IMR-90 (cell line): Measurements from ENCODE around the gene CA12. TPM values are rescaled to one million over a fixed set of nuclear protein-coding genes. Genes with fewer than 3 reads are reported as not detected.

Experiments used
- ATAC-seq: fragments of 200-7000 bp; cut with Tn5 transposase; 2 replicates; pipeline ENCODE4 v1.9.1; 2020; ENCODE audit warnings: low read depth, mild to moderate bottlenecking, moderate library complexity
- BruUV-seq: library from RNA; stranded (reverse); fragments of 400-500 nt; replicated peaks from 2 replicates; lab custom pipeline; 2021; lab: Mats Ljungman, UMichigan
- CTCF ChIA-PET: fragments of 300-600 bp; formaldehyde crosslinking; extraction: SDS; loops from one replicate; lab custom pipeline; 2021; ENCODE audit warnings: antibody characterized with exemption; lab: Yijun Ruan, JAX
- POLR2A ChIA-PET: fragments of 300-600 bp; sonication (Branson Sonifier 250); formaldehyde crosslinking; loops from one replicate; lab custom pipeline; 2022; ENCODE audit warnings: antibody characterized with exemption; ENCODE audit not compliant: unreplicated experiment; lab: Charles Lee
- DNase-seq: peaks from one replicate; pipeline ENCODE4 v3.0.0; 2013
- H2AFZ ChIP-seq: replicated peaks from 2 replicates; pipeline ENCODE3; 2013; ENCODE audit warnings: low read length, mild to moderate bottlenecking; ENCODE audit not compliant: poor library complexity
- H2AK5ac ChIP-seq: 2 replicates; pipeline ENCODE4 v1.6.1; 2013; ENCODE audit warnings: low read depth, low read length, inconsistent platforms
- H2AK9ac ChIP-seq: replicated peaks from 2 replicates; pipeline ENCODE3; 2013; ENCODE audit warnings: mild to moderate bottlenecking, low read depth, low read length, moderate library complexity; ENCODE audit not compliant: poor library complexity
- H2BK120ac ChIP-seq: 2 replicates; pipeline ENCODE4 v1.6.1; 2013; ENCODE audit warnings: low read depth, low read length, inconsistent platforms
- H2BK15ac ChIP-seq: 3 replicates; pipeline ENCODE4 v1.6.1; 2013; ENCODE audit warnings: low read depth, low read length, inconsistent platforms
- H2BK20ac ChIP-seq: 2 replicates; pipeline ENCODE4 v1.6.1; 2013; ENCODE audit warnings: low read depth, mild to moderate bottlenecking, inconsistent platforms, low read length, moderate library complexity
- H2BK5ac ChIP-seq: 2 replicates; pipeline ENCODE4 v1.6.1; 2013; ENCODE audit warnings: mild to moderate bottlenecking, low read depth, low read length, inconsistent platforms; ENCODE audit not compliant: poor library complexity, severe bottlenecking
- H3K14ac ChIP-seq: replicated peaks from 2 replicates; pipeline ENCODE4 v1.6.1; 2013; ENCODE audit warnings: low read depth, low read length, inconsistent platforms
- H3K18ac ChIP-seq: 2 replicates; pipeline ENCODE4 v1.6.1; 2013; ENCODE audit warnings: low read depth, low read length, control low read depth
- H3K23ac ChIP-seq: 2 replicates; pipeline ENCODE4 v1.6.1; 2013; ENCODE audit warnings: low read depth, low read length, inconsistent platforms
- H3K27ac ChIP-seq: 2 replicates; pipeline ENCODE4 v1.5.1; 2013; ENCODE audit warnings: mild to moderate bottlenecking, control low read depth, low read length; ENCODE audit not compliant: insufficient read depth
- H3K27me3 ChIP-seq: 2 replicates; pipeline ENCODE4 v1.6.1; 2013; ENCODE audit warnings: low read length; ENCODE audit not compliant: control insufficient read depth, insufficient read depth
- H3K36me3 ChIP-seq: 2 replicates; pipeline ENCODE4 v1.6.1; 2013; ENCODE audit warnings: low read length, mixed read lengths; ENCODE audit not compliant: control insufficient read depth, insufficient read depth
- H3K4ac ChIP-seq: 2 replicates; pipeline ENCODE4 v1.6.1; 2013; ENCODE audit warnings: low read depth, low read length, inconsistent platforms
- H3K4me1 ChIP-seq: 2 replicates; pipeline ENCODE4 v1.6.1; 2013; ENCODE audit warnings: low read length, mixed read lengths; ENCODE audit not compliant: control insufficient read depth, insufficient read depth
- H3K4me2 ChIP-seq: 2 replicates; pipeline ENCODE4 v1.6.1; 2013; ENCODE audit warnings: low read depth, mild to moderate bottlenecking, control low read depth, low read length, moderate library complexity
- H3K4me3 ChIP-seq: 2 replicates; pipeline ENCODE4 v1.5.1; 2013; ENCODE audit warnings: low read depth, mild to moderate bottlenecking, control low read depth, low read length, moderate library complexity; ENCODE audit not compliant: insufficient read depth
- H3K56ac ChIP-seq: 2 replicates; pipeline ENCODE4 v1.6.1; 2013; ENCODE audit warnings: low read length, inconsistent platforms; ENCODE audit not compliant: insufficient read depth; ENCODE audit errors: extremely low read depth
- H3K79me1 ChIP-seq, 2 experiments: 2 replicates each; pipeline ENCODE4 v1.6.1; 2013; ENCODE audit warnings: low read length in 2 of 2, inconsistent platforms in 1 of 2, low read depth in 1 of 2
- H3K9ac ChIP-seq: 2 replicates; pipeline ENCODE4 v1.6.1; 2013; ENCODE audit warnings: low read depth, low read length, control low read depth
- H3K9me1 ChIP-seq: 2 replicates; pipeline ENCODE4 v1.6.1; 2013; ENCODE audit warnings: low read length, inconsistent platforms; ENCODE audit not compliant: insufficient read depth
- H3K9me3 ChIP-seq: 2 replicates; pipeline ENCODE4 v1.6.1; 2013; ENCODE audit warnings: low read length; ENCODE audit not compliant: control insufficient read depth, insufficient read depth
- H4K20me1 ChIP-seq: 2 replicates; pipeline ENCODE4 v1.6.1; 2013; ENCODE audit warnings: low read length, inconsistent platforms; ENCODE audit not compliant: insufficient read depth
- H4K5ac ChIP-seq: 2 replicates; pipeline ENCODE4 v1.6.1; 2013; ENCODE audit warnings: mild to moderate bottlenecking, low read depth, low read length, control low read depth
- H4K8ac ChIP-seq, 2 experiments: 2 replicates each; pipeline ENCODE4 v1.6.1; 2013; ENCODE audit warnings: low read depth in 2 of 2, low read length in 2 of 2, control low read depth in 1 of 2, inconsistent platforms in 1 of 2
- H4K91ac ChIP-seq: 2 replicates; pipeline ENCODE4 v1.6.1; 2013; ENCODE audit warnings: low read depth, low read length, inconsistent platforms; ENCODE audit not compliant: insufficient read depth
- BHLHE40 ChIP-seq: fragments of 150-350 bp; IDR thresholded peaks from 2 replicates; pipeline ENCODE4 v1.6.1; 2016; ENCODE audit warnings: mild to moderate bottlenecking, low read depth, low read length
- CHD1 ChIP-seq: IDR thresholded peaks from 2 replicates; pipeline ENCODE4 v1.6.1; 2012; ENCODE audit warnings: low read depth, low read length, improper control_type of control experiment
- FOS ChIP-seq: fragments of 150-350 bp; IDR thresholded peaks from 2 replicates; pipeline ENCODE4 v1.6.1; 2016; ENCODE audit warnings: low read depth, low read length
- MXI1 ChIP-seq: IDR thresholded peaks from 2 replicates; pipeline ENCODE4 v1.6.1; 2012; ENCODE audit warnings: low read depth, mild to moderate bottlenecking, low read length, moderate library complexity, borderline replicate concordance
- NFE2L2 ChIP-seq: fragments of 150-350 bp; IDR thresholded peaks from 2 replicates; pipeline ENCODE4 v1.6.1; 2016; ENCODE audit warnings: low read depth, mild to moderate bottlenecking, low read length
- RCOR1 ChIP-seq: IDR thresholded peaks from 2 replicates; pipeline ENCODE4 v1.6.1; 2012; ENCODE audit warnings: mild to moderate bottlenecking, low read length, improper control_type of control experiment; ENCODE audit not compliant: insufficient replicate concordance
- RFX5 ChIP-seq: IDR thresholded peaks from 2 replicates; pipeline ENCODE4 v1.8.0; 2012; ENCODE audit warnings: low read depth, mild to moderate bottlenecking, low read length, moderate library complexity
- SMC3 ChIP-seq: fragments of 150-350 bp; IDR thresholded peaks from 2 replicates; pipeline ENCODE4 v1.6.1; 2016; ENCODE audit warnings: low read depth, mild to moderate bottlenecking, antibody characterized with exemption, low read length, moderate library complexity
- WGBS, 2 experiments: methylation state at CpG; one replicate each; pipeline versions ENCODE4 v1.1.5 to v1.1.7; 2013; ENCODE audit warnings: missing lambda C conversion rate in 2 of 2; ENCODE audit not compliant: insufficient read length in 1 of 2; ENCODE audit errors: extremely low coverage in 2 of 2; 5-methylcytosine and 5-hydroxymethylcytosine counted together
- dilution Hi-C: fragments of 300-500 bp; cut with HindIII; formaldehyde crosslinking; loops from one replicate; pipeline ENCODE4 v1.14.3; 2018; ENCODE audit warnings: low sequenced_read_pairs; ENCODE audit not compliant: unreplicated experiment
- in situ Hi-C: fragments of 300-500 bp; cut with MboI; formaldehyde crosslinking; loops from 3 replicates; pipeline ENCODE4 v1.14.3; 2019; ENCODE audit warnings: low sequenced_read_pairs, inconsistent platforms, mixed read lengths
- intact Hi-C: fragments of 100-400 bp; cut with micrococcal nuclease; formaldehyde crosslinking; loops from 2 replicates; pipeline ENCODE4 v1.10.0; 2022
- polyA plus RNA-seq, 3 experiments: library from polyadenylated mRNA; depleted of rRNA; stranded (reverse); fragments of >200 nt; gene quantifications; 2 replicates each; pipeline ENCODE4 v1.2.3, GENCODE V29; 2012; ENCODE audit warnings: low replicate concordance in 1 of 3
- total RNA-seq: library from RNA; depleted of rRNA; stranded (reverse); fragments of >200 nt; gene quantifications from 2 replicates; pipeline ENCODE4 v1.2.3, GENCODE V29; 2012
- TF ChIP-seq, protein P1 (sequence below): fragments of 150-350 bp; IDR thresholded peaks from 2 replicates; pipeline ENCODE4 v1.6.1; 2016; ENCODE audit warnings: low read depth, mild to moderate bottlenecking, low read length, moderate library complexity, borderline replicate concordance

Gene CA12
- total and polyA plus RNA-seq, 2 of the 4 experiments (the other 2 are of a cell fraction), result 33.7 to 52.6 TPM

DNA sequence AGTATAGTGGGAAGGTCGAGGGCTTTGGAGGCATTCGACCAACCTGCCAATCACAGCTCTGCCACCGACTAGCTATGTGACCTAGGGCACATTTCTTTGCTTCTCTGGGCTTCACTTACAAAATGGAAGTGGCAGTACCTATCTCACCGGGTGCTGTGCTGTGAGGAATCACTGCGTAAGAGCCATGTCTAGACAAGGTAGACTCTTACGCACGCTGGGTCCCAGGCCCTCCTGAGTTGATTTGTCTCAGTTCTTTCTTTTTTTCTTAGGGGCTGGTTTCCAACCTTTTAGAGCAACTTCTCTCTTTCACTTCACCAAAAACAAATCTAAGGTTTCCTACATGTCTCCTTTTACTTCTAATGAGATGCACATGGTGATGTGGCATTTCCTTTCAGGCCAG lies 18.8 kb downstream of the CA12 start:
- no peak overlapping the region for H3K27ac ChIP-seq
- ATAC-seq (no peak), DNase-seq (no peak)
- no peak overlapping the region for H3K18ac ChIP-seq
- no peak overlapping the region for H2BK20ac ChIP-seq
- no peak overlapping the region for H2AK9ac ChIP-seq
- ChIA-PET CTCF (no interaction called here), POLR2A (no interaction called here)
- H2BK120ac ChIP-seq, result no peak overlapping the region
- no peak overlapping the region for H2BK5ac ChIP-seq
- no peak overlapping the region; the same call in 1 of the 2 replicates for H2AK5ac ChIP-seq
- intact Hi-C loops, result no loop called here
- H4K8ac ChIP-seq, result no peak overlapping the region
- 91% methylated on average over 4 of the region's 7 CpGs; no CpG with 5 or more reads in 1 of the 2 experiments for WGBS, 2 experiments
- H3K9me1 ChIP-seq, result peaks cover 3% of the 10 kb centered on the region
- no peak overlapping the region for H3K56ac ChIP-seq
- no peaks in the 10 kb centered on the region for H3K9me3 ChIP-seq
- no peak overlapping the region for H4K91ac ChIP-seq
- H2AFZ ChIP-seq, result no peak overlapping the region
- H4K20me1 ChIP-seq, result no peaks in the 10 kb centered on the region
- H2BK15ac ChIP-seq, result no peak overlapping the region
- H3K9ac ChIP-seq, result no peak overlapping the region
- no peak for TF ChIP-seq FOS
- no peak for TF ChIP-seq MXI1
- no peak for TF ChIP-seq CHD1
- TF ChIP-seq SMC3, result no peak
- TF ChIP-seq, protein P1, sequence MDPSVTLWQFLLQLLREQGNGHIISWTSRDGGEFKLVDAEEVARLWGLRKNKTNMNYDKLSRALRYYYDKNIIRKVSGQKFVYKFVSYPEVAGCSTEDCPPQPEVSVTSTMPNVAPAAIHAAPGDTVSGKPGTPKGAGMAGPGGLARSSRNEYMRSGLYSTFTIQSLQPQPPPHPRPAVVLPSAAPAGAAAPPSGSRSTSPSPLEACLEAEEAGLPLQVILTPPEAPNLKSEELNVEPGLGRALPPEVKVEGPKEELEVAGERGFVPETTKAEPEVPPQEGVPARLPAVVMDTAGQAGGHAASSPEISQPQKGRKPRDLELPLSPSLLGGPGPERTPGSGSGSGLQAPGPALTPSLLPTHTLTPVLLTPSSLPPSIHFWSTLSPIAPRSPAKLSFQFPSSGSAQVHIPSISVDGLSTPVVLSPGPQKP, result no peak
- TF ChIP-seq RFX5, result no peak
- TF ChIP-seq RCOR1, result no peak
- TF ChIP-seq NFE2L2, result no peak
- no peak for TF ChIP-seq BHLHE40
- no peak overlapping the region for H3K4me2 ChIP-seq
- no peaks in the 10 kb centered on the region for H3K79me1 ChIP-seq
- no TSS peak for BruUV-seq
- no peak overlapping the region for H3K23ac ChIP-seq
- in situ Hi-C loops, result no loop called here
- H3K4me1 ChIP-seq, result peaks cover 4% of the 10 kb centered on the region; the same call in 1 of the 2 replicates
- H3K27me3 ChIP-seq, result peaks cover 7% of the 10 kb centered on the region; the same call in 1 of the 2 replicates
- H3K36me3 ChIP-seq, result no peaks in the 10 kb centered on the region
- no peak overlapping the region for H3K4ac ChIP-seq
- H4K5ac ChIP-seq, result no peak overlapping the region
- dilution Hi-C loops, result no loop called here
- no peak overlapping the region for H3K14ac ChIP-seq
- no peak overlapping the region for H3K4me3 ChIP-seq
